IMR-90 (cell line): ENCODE data around the gene SYMPK. TPM values are rescaled to one million over a fixed set of nuclear protein-coding genes. Genes with fewer than 3 reads are reported as not detected.
A peak's percentile ranks its signal among the peaks of the same experiment; 100 is the strongest.

ENCODE experiments used
- ATAC-seq: fragments of 200-7000 bp; cut with Tn5 transposase; 2 replicates; pipeline ENCODE4 v1.9.1; 2020; ENCODE audit warnings: low read depth, mild to moderate bottlenecking, moderate library complexity
- BruUV-seq: library from RNA; stranded (reverse); fragments of 400-500 nt; replicated peaks from 2 replicates; lab custom pipeline; 2021; lab: Mats Ljungman, UMichigan
- CTCF ChIA-PET: fragments of 300-600 bp; formaldehyde crosslinking; extraction: SDS; loops from one replicate; lab custom pipeline; 2021; ENCODE audit warnings: antibody characterized with exemption; lab: Yijun Ruan, JAX
- POLR2A ChIA-PET: fragments of 300-600 bp; sonication (Branson Sonifier 250); formaldehyde crosslinking; loops from one replicate; lab custom pipeline; 2022; ENCODE audit warnings: antibody characterized with exemption; ENCODE audit not compliant: unreplicated experiment; lab: Charles Lee
- DNase-seq: peaks from one replicate; pipeline ENCODE4 v3.0.0; 2013
- H2AFZ ChIP-seq: replicated peaks from 2 replicates; pipeline ENCODE3; 2013; ENCODE audit warnings: low read length, mild to moderate bottlenecking; ENCODE audit not compliant: poor library complexity
- H2AK5ac ChIP-seq: 2 replicates; pipeline ENCODE4 v1.6.1; 2013; ENCODE audit warnings: low read depth, low read length, inconsistent platforms
- H2AK9ac ChIP-seq: replicated peaks from 2 replicates; pipeline ENCODE3; 2013; ENCODE audit warnings: mild to moderate bottlenecking, low read depth, low read length, moderate library complexity; ENCODE audit not compliant: poor library complexity
- H2BK120ac ChIP-seq: 2 replicates; pipeline ENCODE4 v1.6.1; 2013; ENCODE audit warnings: low read depth, low read length, inconsistent platforms
- H2BK15ac ChIP-seq: 3 replicates; pipeline ENCODE4 v1.6.1; 2013; ENCODE audit warnings: low read depth, low read length, inconsistent platforms
- H2BK20ac ChIP-seq: 2 replicates; pipeline ENCODE4 v1.6.1; 2013; ENCODE audit warnings: low read depth, mild to moderate bottlenecking, inconsistent platforms, low read length, moderate library complexity
- H2BK5ac ChIP-seq: 2 replicates; pipeline ENCODE4 v1.6.1; 2013; ENCODE audit warnings: mild to moderate bottlenecking, low read depth, low read length, inconsistent platforms; ENCODE audit not compliant: poor library complexity, severe bottlenecking
- H3K14ac ChIP-seq: replicated peaks from 2 replicates; pipeline ENCODE4 v1.6.1; 2013; ENCODE audit warnings: low read depth, low read length, inconsistent platforms
- H3K18ac ChIP-seq: 2 replicates; pipeline ENCODE4 v1.6.1; 2013; ENCODE audit warnings: low read depth, low read length, control low read depth
- H3K23ac ChIP-seq: 2 replicates; pipeline ENCODE4 v1.6.1; 2013; ENCODE audit warnings: low read depth, low read length, inconsistent platforms
- H3K27ac ChIP-seq: 2 replicates; pipeline ENCODE4 v1.5.1; 2013; ENCODE audit warnings: mild to moderate bottlenecking, control low read depth, low read length; ENCODE audit not compliant: insufficient read depth
- H3K27me3 ChIP-seq: 2 replicates; pipeline ENCODE4 v1.6.1; 2013; ENCODE audit warnings: low read length; ENCODE audit not compliant: control insufficient read depth, insufficient read depth
- H3K36me3 ChIP-seq: 2 replicates; pipeline ENCODE4 v1.6.1; 2013; ENCODE audit warnings: low read length, mixed read lengths; ENCODE audit not compliant: control insufficient read depth, insufficient read depth
- H3K4ac ChIP-seq: 2 replicates; pipeline ENCODE4 v1.6.1; 2013; ENCODE audit warnings: low read depth, low read length, inconsistent platforms
- H3K4me1 ChIP-seq: 2 replicates; pipeline ENCODE4 v1.6.1; 2013; ENCODE audit warnings: low read length, mixed read lengths; ENCODE audit not compliant: control insufficient read depth, insufficient read depth
- H3K4me2 ChIP-seq: 2 replicates; pipeline ENCODE4 v1.6.1; 2013; ENCODE audit warnings: low read depth, mild to moderate bottlenecking, control low read depth, low read length, moderate library complexity
- H3K4me3 ChIP-seq: 2 replicates; pipeline ENCODE4 v1.5.1; 2013; ENCODE audit warnings: low read depth, mild to moderate bottlenecking, control low read depth, low read length, moderate library complexity; ENCODE audit not compliant: insufficient read depth
- H3K56ac ChIP-seq: 2 replicates; pipeline ENCODE4 v1.6.1; 2013; ENCODE audit warnings: low read length, inconsistent platforms; ENCODE audit not compliant: insufficient read depth; ENCODE audit errors: extremely low read depth
- H3K79me1 ChIP-seq, 2 experiments: 2 replicates each; pipeline ENCODE4 v1.6.1; 2013; ENCODE audit warnings: low read length in 2 of 2, inconsistent platforms in 1 of 2, low read depth in 1 of 2
- H3K9ac ChIP-seq: 2 replicates; pipeline ENCODE4 v1.6.1; 2013; ENCODE audit warnings: low read depth, low read length, control low read depth
- H3K9me1 ChIP-seq: 2 replicates; pipeline ENCODE4 v1.6.1; 2013; ENCODE audit warnings: low read length, inconsistent platforms; ENCODE audit not compliant: insufficient read depth
- H3K9me3 ChIP-seq: 2 replicates; pipeline ENCODE4 v1.6.1; 2013; ENCODE audit warnings: low read length; ENCODE audit not compliant: control insufficient read depth, insufficient read depth
- H4K20me1 ChIP-seq: 2 replicates; pipeline ENCODE4 v1.6.1; 2013; ENCODE audit warnings: low read length, inconsistent platforms; ENCODE audit not compliant: insufficient read depth
- H4K5ac ChIP-seq: 2 replicates; pipeline ENCODE4 v1.6.1; 2013; ENCODE audit warnings: mild to moderate bottlenecking, low read depth, low read length, control low read depth
- H4K8ac ChIP-seq, 2 experiments: 2 replicates each; pipeline ENCODE4 v1.6.1; 2013; ENCODE audit warnings: low read depth in 2 of 2, low read length in 2 of 2, control low read depth in 1 of 2, inconsistent platforms in 1 of 2
- H4K91ac ChIP-seq: 2 replicates; pipeline ENCODE4 v1.6.1; 2013; ENCODE audit warnings: low read depth, low read length, inconsistent platforms; ENCODE audit not compliant: insufficient read depth
- CHD1 ChIP-seq: IDR thresholded peaks from 2 replicates; pipeline ENCODE4 v1.6.1; 2012; ENCODE audit warnings: low read depth, low read length, improper control_type of control experiment
- FOS ChIP-seq: fragments of 150-350 bp; IDR thresholded peaks from 2 replicates; pipeline ENCODE4 v1.6.1; 2016; ENCODE audit warnings: low read depth, low read length
- MAFK ChIP-seq: IDR thresholded peaks from 2 replicates; pipeline ENCODE4 v1.6.1; 2012; ENCODE audit warnings: low read depth, low read length, improper control_type of control experiment
- MAZ ChIP-seq: IDR thresholded peaks from 2 replicates; pipeline ENCODE4 v1.6.1; 2012; ENCODE audit warnings: low read depth, mild to moderate bottlenecking, low read length, improper control_type of control experiment, moderate library complexity, borderline replicate concordance
- MXI1 ChIP-seq: IDR thresholded peaks from 2 replicates; pipeline ENCODE4 v1.6.1; 2012; ENCODE audit warnings: low read depth, mild to moderate bottlenecking, low read length, moderate library complexity, borderline replicate concordance
- NFE2L2 ChIP-seq: fragments of 150-350 bp; IDR thresholded peaks from 2 replicates; pipeline ENCODE4 v1.6.1; 2016; ENCODE audit warnings: low read depth, mild to moderate bottlenecking, low read length
- POLR2A ChIP-seq: IDR thresholded peaks from 2 replicates; pipeline ENCODE4 v1.6.1; 2012; ENCODE audit warnings: mild to moderate bottlenecking, low read depth, low read length
- RAD21 ChIP-seq: IDR thresholded peaks from 2 replicates; pipeline ENCODE4 v1.6.1; 2012; ENCODE audit warnings: low read length, improper control_type of control experiment
- RCOR1 ChIP-seq: IDR thresholded peaks from 2 replicates; pipeline ENCODE4 v1.6.1; 2012; ENCODE audit warnings: mild to moderate bottlenecking, low read length, improper control_type of control experiment; ENCODE audit not compliant: insufficient replicate concordance
- RFX5 ChIP-seq: IDR thresholded peaks from 2 replicates; pipeline ENCODE4 v1.8.0; 2012; ENCODE audit warnings: low read depth, mild to moderate bottlenecking, low read length, moderate library complexity
- SMC3 ChIP-seq: fragments of 150-350 bp; IDR thresholded peaks from 2 replicates; pipeline ENCODE4 v1.6.1; 2016; ENCODE audit warnings: low read depth, mild to moderate bottlenecking, antibody characterized with exemption, low read length, moderate library complexity
- WGBS, 2 experiments: methylation state at CpG; one replicate each; pipeline versions ENCODE4 v1.1.5 to v1.1.7; 2013; ENCODE audit warnings: missing lambda C conversion rate in 2 of 2; ENCODE audit not compliant: insufficient read length in 1 of 2; ENCODE audit errors: extremely low coverage in 2 of 2; 5-methylcytosine and 5-hydroxymethylcytosine counted together
- dilution Hi-C: fragments of 300-500 bp; cut with HindIII; formaldehyde crosslinking; loops from one replicate; pipeline ENCODE4 v1.14.3; 2018; ENCODE audit warnings: low sequenced_read_pairs; ENCODE audit not compliant: unreplicated experiment
- in situ Hi-C: fragments of 300-500 bp; cut with MboI; formaldehyde crosslinking; loops from 3 replicates; pipeline ENCODE4 v1.14.3; 2019; ENCODE audit warnings: low sequenced_read_pairs, inconsistent platforms, mixed read lengths
- intact Hi-C: fragments of 100-400 bp; cut with micrococcal nuclease; formaldehyde crosslinking; loops from 2 replicates; pipeline ENCODE4 v1.10.0; 2022
- polyA plus RNA-seq, 3 experiments: library from polyadenylated mRNA; depleted of rRNA; stranded (reverse); fragments of >200 nt; gene quantifications; 2 replicates each; pipeline ENCODE4 v1.2.3, GENCODE V29; 2012; ENCODE audit warnings: low replicate concordance in 1 of 3
- total RNA-seq: library from RNA; depleted of rRNA; stranded (reverse); fragments of >200 nt; gene quantifications from 2 replicates; pipeline ENCODE4 v1.2.3, GENCODE V29; 2012
- TF ChIP-seq, protein P1 (sequence below): conservative IDR thresholded peaks from 2 replicates; pipeline ENCODE4 v1.5.1; 2012; ENCODE audit warnings: mild to moderate bottlenecking, low read depth, low read length, improper control_type of control experiment
- TF ChIP-seq, protein P2 (sequence below): fragments of 150-350 bp; IDR thresholded peaks from 2 replicates; pipeline ENCODE4 v1.6.1; 2017; ENCODE audit warnings: mild to moderate bottlenecking, antibody characterized with exemption, low read length, low read depth
- TF ChIP-seq, protein P3 (sequence below): fragments of 150-350 bp; IDR thresholded peaks from 2 replicates; pipeline ENCODE4 v1.6.1; 2016; ENCODE audit warnings: low read depth, mild to moderate bottlenecking, low read length, moderate library complexity, borderline replicate concordance

Gene SYMPK
- total and polyA plus RNA-seq, 2 of the 4 experiments (the other 2 are of a cell fraction) = 35.3 to 71.5 TPM

DNA sequence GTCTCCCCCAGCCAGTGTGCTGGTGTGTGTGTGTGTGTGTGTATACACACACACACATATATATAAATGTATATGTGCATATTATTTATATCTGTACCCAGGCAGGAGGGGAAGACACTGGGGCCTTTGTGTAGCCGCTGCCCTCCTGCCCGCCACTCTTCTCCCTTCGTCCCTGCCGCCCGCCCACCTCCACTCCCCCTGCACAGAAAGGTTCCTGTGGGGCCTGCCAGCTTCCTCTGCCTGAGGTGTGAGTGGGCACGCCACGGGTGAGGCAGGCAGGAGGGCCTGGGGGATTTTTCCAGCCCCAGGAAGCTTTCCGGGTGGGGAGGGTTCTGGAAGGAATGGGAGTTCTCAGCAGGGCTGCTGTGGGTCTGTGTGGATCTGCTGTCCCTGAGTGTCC is 16.1 kb upstream of the SYMPK start:
- H2AK5ac ChIP-seq = no peak overlapping the region
- H3K27me3 ChIP-seq = peaks cover 13% of the 10 kb centered on the region; the same call in 1 of the 2 replicates
- no peak for ATAC-seq
- peaks cover 6% of the 10 kb centered on the region; the same call in 1 of the 2 replicates for H3K4me1 ChIP-seq
- no peak overlapping the region for H2BK20ac ChIP-seq
- ChIA-PET CTCF (no interaction called here), POLR2A (no interaction called here)
- no peak overlapping the region for H3K23ac ChIP-seq
- H3K56ac ChIP-seq = no peak overlapping the region
- in situ Hi-C loops (no loop called here), intact Hi-C loops (no loop called here), dilution Hi-C loops (no loop called here)
- no peak overlapping the region for H2BK120ac ChIP-seq
- peak overlapping the region; percentile 34 for H2AFZ ChIP-seq
- no peak overlapping the region for H2AK9ac ChIP-seq
- no peak overlapping the region for H3K4ac ChIP-seq
- DNase-seq = no peak
- H3K18ac ChIP-seq = no peak overlapping the region
- H4K20me1 ChIP-seq = peaks cover 6% of the 10 kb centered on the region
- no peak overlapping the region for H3K27ac ChIP-seq
- H3K79me1 ChIP-seq = peaks cover 8 to 9% of the 10 kb centered on the region in 2 experiments
- no peak overlapping the region for H2BK15ac ChIP-seq
- H2BK5ac ChIP-seq = no peak overlapping the region
- no peak overlapping the region for H4K8ac ChIP-seq
- BruUV-seq = no TSS peak
- no peak overlapping the region for H4K5ac ChIP-seq
- H3K9me3 ChIP-seq = no peaks in the 10 kb centered on the region
- H3K9me1 ChIP-seq = no peaks in the 10 kb centered on the region
- no peak overlapping the region for H4K91ac ChIP-seq
- no peak overlapping the region for H3K4me3 ChIP-seq
- H3K14ac ChIP-seq = no peak overlapping the region
- no CpG with 5 or more reads among the region's 8 CpGs for WGBS, 2 experiments
- TF ChIP-seq SMC3 = no peak
- no peak for TF ChIP-seq RFX5
- TF ChIP-seq, protein P1, sequence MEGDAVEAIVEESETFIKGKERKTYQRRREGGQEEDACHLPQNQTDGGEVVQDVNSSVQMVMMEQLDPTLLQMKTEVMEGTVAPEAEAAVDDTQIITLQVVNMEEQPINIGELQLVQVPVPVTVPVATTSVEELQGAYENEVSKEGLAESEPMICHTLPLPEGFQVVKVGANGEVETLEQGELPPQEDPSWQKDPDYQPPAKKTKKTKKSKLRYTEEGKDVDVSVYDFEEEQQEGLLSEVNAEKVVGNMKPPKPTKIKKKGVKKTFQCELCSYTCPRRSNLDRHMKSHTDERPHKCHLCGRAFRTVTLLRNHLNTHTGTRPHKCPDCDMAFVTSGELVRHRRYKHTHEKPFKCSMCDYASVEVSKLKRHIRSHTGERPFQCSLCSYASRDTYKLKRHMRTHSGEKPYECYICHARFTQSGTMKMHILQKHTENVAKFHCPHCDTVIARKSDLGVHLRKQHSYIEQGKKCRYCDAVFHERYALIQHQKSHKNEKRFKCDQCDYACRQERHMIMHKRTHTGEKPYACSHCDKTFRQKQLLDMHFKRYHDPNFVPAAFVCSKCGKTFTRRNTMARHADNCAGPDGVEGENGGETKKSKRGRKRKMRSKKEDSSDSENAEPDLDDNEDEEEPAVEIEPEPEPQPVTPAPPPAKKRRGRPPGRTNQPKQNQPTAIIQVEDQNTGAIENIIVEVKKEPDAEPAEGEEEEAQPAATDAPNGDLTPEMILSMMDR = no peak
- TF ChIP-seq MAZ = no peak
- TF ChIP-seq, protein P2, sequence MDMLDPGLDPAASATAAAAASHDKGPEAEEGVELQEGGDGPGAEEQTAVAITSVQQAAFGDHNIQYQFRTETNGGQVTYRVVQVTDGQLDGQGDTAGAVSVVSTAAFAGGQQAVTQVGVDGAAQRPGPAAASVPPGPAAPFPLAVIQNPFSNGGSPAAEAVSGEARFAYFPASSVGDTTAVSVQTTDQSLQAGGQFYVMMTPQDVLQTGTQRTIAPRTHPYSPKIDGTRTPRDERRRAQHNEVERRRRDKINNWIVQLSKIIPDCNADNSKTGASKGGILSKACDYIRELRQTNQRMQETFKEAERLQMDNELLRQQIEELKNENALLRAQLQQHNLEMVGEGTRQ = no peak
- TF ChIP-seq MXI1 = no peak
- no peak for TF ChIP-seq RAD21
- TF ChIP-seq POLR2A = no peak
- TF ChIP-seq, protein P3, sequence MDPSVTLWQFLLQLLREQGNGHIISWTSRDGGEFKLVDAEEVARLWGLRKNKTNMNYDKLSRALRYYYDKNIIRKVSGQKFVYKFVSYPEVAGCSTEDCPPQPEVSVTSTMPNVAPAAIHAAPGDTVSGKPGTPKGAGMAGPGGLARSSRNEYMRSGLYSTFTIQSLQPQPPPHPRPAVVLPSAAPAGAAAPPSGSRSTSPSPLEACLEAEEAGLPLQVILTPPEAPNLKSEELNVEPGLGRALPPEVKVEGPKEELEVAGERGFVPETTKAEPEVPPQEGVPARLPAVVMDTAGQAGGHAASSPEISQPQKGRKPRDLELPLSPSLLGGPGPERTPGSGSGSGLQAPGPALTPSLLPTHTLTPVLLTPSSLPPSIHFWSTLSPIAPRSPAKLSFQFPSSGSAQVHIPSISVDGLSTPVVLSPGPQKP = no peak
- no peak for TF ChIP-seq MAFK
- no peak for TF ChIP-seq FOS
- no peak for TF ChIP-seq NFE2L2
- TF ChIP-seq CHD1 = no peak
- no peak for TF ChIP-seq RCOR1
- H3K9ac ChIP-seq = no peak overlapping the region
- H3K36me3 ChIP-seq = peaks cover 3% of the 10 kb centered on the region; the same call in 1 of the 2 replicates
- H3K4me2 ChIP-seq = no peak overlapping the region
